PC-9 (cell line): ENCODE measurements around the gene BCAS2. TPM values are rescaled to one million over a fixed set of nuclear protein-coding genes. Genes with fewer than 3 reads are reported as not detected.

Source experiments
- BruUV-seq: library from RNA; stranded (reverse); fragments of 400-500 nt; replicated peaks from 2 replicates; lab custom pipeline; 2021; lab: Mats Ljungman, UMichigan
- CTCF ChIA-PET: fragments of 300-600 bp; sonication (Branson Sonifier 250); formaldehyde crosslinking; loops from one replicate; lab custom pipeline; 2022; ENCODE audit warnings: antibody characterized with exemption; lab: Charles Lee
- POLR2A ChIA-PET: fragments of 300-600 bp; sonication (Branson Sonifier 250); formaldehyde crosslinking; loops from one replicate; lab custom pipeline; 2022; ENCODE audit warnings: antibody characterized with exemption; ENCODE audit not compliant: unreplicated experiment; lab: Charles Lee
- DNase-seq, 2 experiments: peaks; one replicate each; pipeline versions ENCODE4 v3.0.0 to v3.0.0-alpha.2; 2015 to 2022; ENCODE audit warnings: mixed read lengths in 1 of 2
- H2AFZ ChIP-seq: fragments of 200-600 bp; sonication (generic); 2 replicates; pipeline ENCODE4 v1.8.1; 2017; ENCODE audit warnings: antibody characterized with exemption
- H3F3A ChIP-seq: fragments of 200-600 bp; sonication (generic); 2 replicates; pipeline ENCODE4 v1.8.1; 2017; ENCODE audit warnings: antibody characterized with exemption, mild to moderate bottlenecking, low read depth; ENCODE audit not compliant: insufficient read depth
- H3K27ac ChIP-seq: fragments of 200-600 bp; sonication (generic); 2 replicates; pipeline ENCODE4 v1.6.1; 2016; ENCODE audit warnings: mixed run types
- H3K27me3 ChIP-seq: fragments of 200-600 bp; sonication (generic); 2 replicates; pipeline ENCODE4 v1.6.1; 2016; ENCODE audit warnings: low read depth, mixed run types; ENCODE audit not compliant: insufficient read depth
- H3K36me3 ChIP-seq: fragments of 200-600 bp; sonication (generic); 2 replicates; pipeline ENCODE4 v1.6.1; 2016; ENCODE audit warnings: low read depth, mixed run types
- H3K4me1 ChIP-seq: fragments of 200-600 bp; sonication (generic); replicated peaks from 2 replicates; pipeline ENCODE4 v1.6.1; 2016; ENCODE audit warnings: mixed run types; ENCODE audit not compliant: insufficient read depth
- H3K4me2 ChIP-seq: fragments of 200-600 bp; sonication (generic); 2 replicates; pipeline ENCODE4 v1.6.1; 2017; ENCODE audit warnings: mixed run types
- H3K4me3 ChIP-seq: fragments of 200-600 bp; sonication (generic); 2 replicates; pipeline ENCODE4 v1.6.1; 2016; ENCODE audit warnings: mixed run types
- H3K79me2 ChIP-seq: fragments of 200-600 bp; sonication (generic); 2 replicates; pipeline ENCODE4 v1.6.1; 2017; ENCODE audit warnings: low read depth, mixed run types
- H3K9me2 ChIP-seq: fragments of 200-600 bp; sonication (generic); 2 replicates; pipeline ENCODE4 v1.8.1; 2017; ENCODE audit warnings: mild to moderate bottlenecking; ENCODE audit not compliant: insufficient read depth
- H3K9me3 ChIP-seq: fragments of 200-600 bp; sonication (generic); 2 replicates; pipeline ENCODE4 v1.8.1; 2016; ENCODE audit warnings: low read depth; ENCODE audit not compliant: insufficient read depth
- H4K20me1 ChIP-seq: fragments of 200-600 bp; sonication (generic); 2 replicates; pipeline ENCODE4 v1.8.1; 2017; ENCODE audit not compliant: insufficient read depth
- CTCF ChIP-seq: fragments of 200-600 bp; sonication (generic); conservative IDR thresholded peaks from 2 replicates; pipeline ENCODE4 v1.6.1; 2017; ENCODE audit warnings: mixed run types, antibody characterized with exemption, mild to moderate bottlenecking, moderate library complexity
- EZH2 ChIP-seq: fragments of 200-600 bp; sonication (generic); IDR thresholded peaks from 2 replicates; pipeline ENCODE4 v1.8.0; 2017; ENCODE audit warnings: antibody characterized with exemption, low read depth
- intact Hi-C: fragments of 100-400 bp; cut with micrococcal nuclease; formaldehyde crosslinking; loops from one replicate; pipeline ENCODE4 v1.10.0; 2022; ENCODE audit not compliant: unreplicated experiment
- total RNA-seq: library from RNA; stranded (reverse); gene quantifications from 2 replicates; pipeline ENCODE4 v1.2.3, GENCODE V29; 2021

The BCAS2 gene
- total RNA-seq, 1 experiment from 2014 or later: 36.7 TPM

GRCh38 chr1:114559356-114559755 is 22.1 kb downstream of the BCAS2 start:
- ChIA-PET CTCF (interaction anchor here (0.6 kb wide), 1 partner anchor 436 kb away, joined by 3 read pairs; no protein-coding TSS in a partner anchor), POLR2A (no interaction called here)
- intact Hi-C loops: loop anchor here (10.0 kb wide), 1 partner anchor 115 kb away; no protein-coding TSS in a partner anchor
- Histone ChIP-seq H4K20me1 (no peaks in the 10 kb centered on the region), H3K9me3 (no peaks in the 10 kb centered on the region), H3K9me2 (no peaks in the 10 kb centered on the region), H2AFZ (no peak overlapping the region), H3K27ac (no peak overlapping the region), H3F3A (no peaks in the 10 kb centered on the region), H3K4me3 (no peak overlapping the region), H3K27me3 (no peaks in the 10 kb centered on the region), H3K4me1 (no peaks in the 10 kb centered on the region), H3K36me3 (no peaks in the 10 kb centered on the region), H3K79me2 (no peaks in the 10 kb centered on the region), H3K4me2 (no peak overlapping the region)
- TF ChIP-seq EZH2 (no peak), CTCF (no peak)
- DNase-seq: no peak
- BruUV-seq: no TSS peak

- DNase-seq: no peak
- Histone ChIP-seq H4K20me1 (no peaks in the 10 kb centered on the region), H3K9me3 (no peaks in the 10 kb centered on the region), H3K36me3 (no peaks in the 10 kb centered on the region), H3F3A (no peaks in the 10 kb centered on the region), H3K9me2 (no peaks in the 10 kb centered on the region), H3K79me2 (no peaks in the 10 kb centered on the region), H3K4me1 (no peaks in the 10 kb centered on the region), H2AFZ (no peak overlapping the region), H3K27me3 (no peaks in the 10 kb centered on the region), H3K4me3 (no peak overlapping the region), H3K4me2 (no peak overlapping the region), H3K27ac (no peak overlapping the region)
- ChIA-PET CTCF (no interaction called here), POLR2A (no interaction called here)
- intact Hi-C loops: loop anchor here (1.0 to 10.0 kb wide), 2 partner anchors 114 to 212 kb away; no protein-coding TSS in a partner anchor
- BruUV-seq: no TSS peak
- TF ChIP-seq CTCF (peak; percentile 69), EZH2 (no peak)
Measured at GRCh38 chr1:114558544-114558943, 22.9 kb downstream of the BCAS2 start.

GRCh38 chr1:114554577-114554976 is 26.8 kb downstream of the BCAS2 start:
- H3K27ac ChIP-seq: no peak overlapping the region
- no peaks in the 10 kb centered on the region for H3K79me2 ChIP-seq
- no peak overlapping the region for H3K4me2 ChIP-seq
- DNase-seq: peak in 1 of 2 experiments; percentile 48
- POLR2A ChIA-PET: no interaction called here
- TF ChIP-seq EZH2: no peak
- TF ChIP-seq CTCF: no peak
- H3K36me3 ChIP-seq: no peaks in the 10 kb centered on the region
- CTCF ChIA-PET: no interaction called here
- H3K27me3 ChIP-seq: no peaks in the 10 kb centered on the region
- no TSS peak for BruUV-seq
- intact Hi-C loops: loop anchor here (10.0 kb wide), 1 partner anchor 110 kb away; no protein-coding TSS in a partner anchor
- no peak overlapping the region for H2AFZ ChIP-seq
- H3F3A ChIP-seq: no peaks in the 10 kb centered on the region; the same call in 1 of the 2 replicates
- H4K20me1 ChIP-seq: no peaks in the 10 kb centered on the region
- no peaks in the 10 kb centered on the region for H3K9me2 ChIP-seq
- H3K4me3 ChIP-seq: no peak overlapping the region
- H3K4me1 ChIP-seq: no peaks in the 10 kb centered on the region
- H3K9me3 ChIP-seq: no peaks in the 10 kb centered on the region
